Epithelial cell of proximal tubule (primary cell): ENCODE results near the gene ZNF205. TPM values are rescaled to one million over a fixed set of nuclear protein-coding genes. Genes with fewer than 3 reads are reported as not detected.

Source experiments
- DNase-seq: peaks from one replicate; pipeline ENCODE4 v3.0.0-alpha.2; 2011; ENCODE audit warnings: low read depth
- H3K4me3 ChIP-seq: 2 replicates; pipeline ENCODE4 v1.5.1; 2011; ENCODE audit warnings: low read depth, mild to moderate bottlenecking, low read length
- CTCF ChIP-seq: conservative IDR thresholded peaks from 2 replicates; pipeline ENCODE4 v1.5.1; 2012; ENCODE audit warnings: low read depth, mild to moderate bottlenecking, low read length
- total RNA-seq: library from RNA; depleted of rRNA; stranded (reverse); fragments of >200 nt; gene quantifications from 2 replicates; pipeline ENCODE4 v1.2.3, GENCODE V29; 2015

The ZNF205 gene
- total RNA-seq, 1 donor from 2014 or later: 15.8 TPM

- TF ChIP-seq CTCF: peak; percentile 40
- H3K4me3 ChIP-seq: no peak overlapping the region
- no peak for DNase-seq
Measured at GRCh38 chr16:3087243-3088235, 24.8 kb upstream of the ZNF205 start.

GRCh38 chr16:3088450-3088849, 23.9 kb upstream of the ZNF205 start:
- no peak for DNase-seq
- TF ChIP-seq CTCF: no peak
- no peak overlapping the region for H3K4me3 ChIP-seq

GRCh38 chr16:3088925-3089716, 23.3 kb upstream of the ZNF205 start:
- H3K4me3 ChIP-seq: no peak overlapping the region
- TF ChIP-seq CTCF: no peak
- no peak for DNase-seq

GRCh38 chr16:3089717-3090592, 22.4 kb upstream of the ZNF205 start:
- no peak for TF ChIP-seq CTCF
- no peak for DNase-seq
- no peak overlapping the region for H3K4me3 ChIP-seq

- no peak overlapping the region for H3K4me3 ChIP-seq
- no peak for TF ChIP-seq CTCF
- no peak for DNase-seq
Measured at GRCh38 chr16:3091551-3091950, 20.8 kb upstream of the ZNF205 start.

- TF ChIP-seq CTCF: no peak
- no peak overlapping the region for H3K4me3 ChIP-seq
- no peak for DNase-seq
Measured at GRCh38 chr16:3092501-3092941, 19.9 kb upstream of the ZNF205 start.
